ENCODE data around the gene ADGRG4.

DNA sequence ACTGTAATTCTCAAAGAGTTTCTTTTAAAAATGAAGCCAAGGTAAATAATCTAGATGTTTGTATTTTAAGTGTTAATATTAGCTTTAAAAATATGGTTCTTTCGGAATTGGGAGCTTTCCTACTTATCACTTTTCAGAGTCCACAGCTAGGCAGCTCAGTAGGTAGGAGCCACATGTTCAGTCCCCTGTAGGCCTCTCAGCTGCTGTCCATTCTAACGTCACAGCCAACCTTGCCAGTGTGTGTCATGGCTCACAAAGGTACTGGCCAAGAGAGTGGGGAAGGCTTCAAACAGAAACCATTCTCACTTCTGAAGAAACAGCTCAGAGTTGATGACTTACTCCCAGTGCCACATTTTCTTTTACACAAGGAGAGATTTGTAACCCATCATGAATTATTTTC, 137.0 kb downstream of the ADGRG4 start:
- TF ChIP-seq POLR2AphosphoS5 (IDR thresholded peaks at IDR 0.05) (no peak), POLR2A (IDR thresholded peaks at IDR 0.05) (no peak)
- TF ChIP-seq, protein P1, sequence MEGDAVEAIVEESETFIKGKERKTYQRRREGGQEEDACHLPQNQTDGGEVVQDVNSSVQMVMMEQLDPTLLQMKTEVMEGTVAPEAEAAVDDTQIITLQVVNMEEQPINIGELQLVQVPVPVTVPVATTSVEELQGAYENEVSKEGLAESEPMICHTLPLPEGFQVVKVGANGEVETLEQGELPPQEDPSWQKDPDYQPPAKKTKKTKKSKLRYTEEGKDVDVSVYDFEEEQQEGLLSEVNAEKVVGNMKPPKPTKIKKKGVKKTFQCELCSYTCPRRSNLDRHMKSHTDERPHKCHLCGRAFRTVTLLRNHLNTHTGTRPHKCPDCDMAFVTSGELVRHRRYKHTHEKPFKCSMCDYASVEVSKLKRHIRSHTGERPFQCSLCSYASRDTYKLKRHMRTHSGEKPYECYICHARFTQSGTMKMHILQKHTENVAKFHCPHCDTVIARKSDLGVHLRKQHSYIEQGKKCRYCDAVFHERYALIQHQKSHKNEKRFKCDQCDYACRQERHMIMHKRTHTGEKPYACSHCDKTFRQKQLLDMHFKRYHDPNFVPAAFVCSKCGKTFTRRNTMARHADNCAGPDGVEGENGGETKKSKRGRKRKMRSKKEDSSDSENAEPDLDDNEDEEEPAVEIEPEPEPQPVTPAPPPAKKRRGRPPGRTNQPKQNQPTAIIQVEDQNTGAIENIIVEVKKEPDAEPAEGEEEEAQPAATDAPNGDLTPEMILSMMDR (IDR thresholded peaks at IDR 0.05) = no peak
